Inferior parietal cortex (tissue), 1 donor: ENCODE measurements around the gene SIK3.

Experiments
- DNase-seq: peaks from one replicate; pipeline ENCODE4 v3.0.0-alpha.2; 2016; ENCODE audit errors: extremely low spot score

SIK3 gene

GRCh38 chr11:117110294-117110950 lies 12.2 kb upstream of the SIK3 start:
- no peak for DNase-seq

DNA sequence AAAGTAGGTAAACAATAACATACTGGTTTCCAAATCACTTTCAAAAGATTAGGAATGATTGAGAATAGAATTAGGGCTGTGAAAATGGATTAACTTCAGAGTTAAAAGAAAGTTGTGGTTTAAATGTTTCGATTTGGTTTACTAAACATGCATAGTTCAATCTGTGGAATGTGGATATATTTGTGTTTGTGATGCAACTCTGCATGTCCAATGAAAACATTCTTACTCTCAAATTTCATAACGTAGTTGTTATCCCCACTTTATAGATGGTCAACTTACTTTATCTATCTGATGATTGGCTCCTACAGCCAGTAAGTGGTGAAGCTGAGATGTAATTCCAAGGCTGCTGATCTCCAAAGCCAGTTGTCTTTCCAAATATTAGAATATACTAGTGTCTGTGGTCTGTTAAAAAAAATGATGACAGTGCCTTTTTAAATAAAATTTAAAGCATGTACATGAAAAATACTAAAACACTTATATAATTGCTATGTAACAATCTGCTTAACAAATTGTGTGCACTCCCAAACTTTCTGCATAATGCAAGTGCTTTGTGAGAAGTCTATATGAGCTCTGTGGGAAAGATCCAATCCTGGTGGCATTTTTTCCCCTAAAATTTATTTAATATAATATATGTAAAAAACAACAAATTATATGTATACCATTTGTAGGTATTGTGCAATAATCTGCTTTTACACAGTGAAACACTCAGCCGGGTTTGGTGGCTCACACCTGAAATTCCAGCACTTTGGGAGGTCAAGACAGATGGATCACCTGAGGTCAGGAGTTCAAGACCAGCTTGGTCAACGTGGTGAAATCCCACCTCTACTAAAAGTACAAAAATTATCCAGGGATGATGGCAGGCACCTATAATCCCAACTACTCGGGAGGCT lies 9.7 kb upstream of the SIK3 start:
- DNase-seq = no peak

DNA sequence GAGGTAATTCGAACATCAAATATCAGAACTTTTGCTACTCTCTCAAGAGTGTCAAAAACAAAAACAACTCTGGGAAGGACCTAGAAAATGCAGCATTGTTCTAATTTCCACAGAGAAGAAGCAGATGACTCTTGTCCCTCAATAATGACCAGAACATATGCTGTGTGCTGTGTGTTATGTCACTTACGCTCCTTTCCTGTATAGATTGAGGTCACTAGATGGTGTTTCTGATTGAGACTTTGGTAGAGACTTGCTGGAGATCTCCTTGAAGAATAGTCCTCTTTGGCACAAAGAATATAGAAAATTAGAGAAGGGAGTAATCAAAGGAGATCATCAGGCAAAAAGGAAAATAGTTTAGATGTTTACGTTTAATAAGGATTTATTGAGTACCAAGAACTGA lies 2.3 kb upstream of the SIK3 start:
- no peak for DNase-seq

DNA sequence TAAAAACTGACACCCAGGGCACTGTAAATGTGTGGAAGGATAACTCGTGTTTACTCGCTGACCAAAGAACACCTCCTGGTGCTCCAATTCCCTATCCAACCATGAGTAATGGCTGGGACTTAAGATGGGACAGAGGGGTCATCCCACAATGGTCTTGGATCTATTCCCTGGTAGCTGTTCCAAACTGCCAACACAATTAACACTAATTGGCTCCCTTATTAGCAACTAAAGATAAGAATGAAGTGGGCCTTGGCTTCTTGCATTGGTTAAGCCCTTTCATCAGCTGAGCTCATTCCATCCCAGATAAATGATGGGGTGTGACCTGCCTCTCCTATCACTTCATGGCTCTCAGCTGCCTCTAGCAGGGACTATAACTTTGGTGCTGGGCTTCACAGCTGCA lies 1.5 kb upstream of the SIK3 start:
- no peak for DNase-seq

GRCh38 chr11:117097389-117098268 lies 599 bp downstream of the SIK3 start:
- DNase-seq = peak; percentile 47

DNA sequence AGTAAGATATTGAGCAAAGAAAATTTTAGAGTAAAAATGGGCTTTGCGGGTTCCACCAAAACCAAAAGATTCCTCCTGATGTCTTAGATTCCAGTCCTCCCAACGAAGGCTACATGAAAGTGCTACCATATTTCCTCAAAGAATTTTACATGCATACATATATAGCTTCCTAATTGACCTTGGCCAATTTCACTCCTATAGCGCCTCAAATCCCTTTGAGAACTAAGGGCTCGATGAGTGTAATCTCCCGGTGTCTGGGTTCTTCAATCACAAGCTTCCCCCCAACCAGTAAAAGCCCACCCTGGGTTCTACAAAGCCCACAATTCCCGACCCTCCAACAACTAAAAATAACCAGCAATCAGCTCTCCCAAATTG lies 1.2 kb downstream of the SIK3 start:
- DNase-seq = peak; percentile 53

DNA sequence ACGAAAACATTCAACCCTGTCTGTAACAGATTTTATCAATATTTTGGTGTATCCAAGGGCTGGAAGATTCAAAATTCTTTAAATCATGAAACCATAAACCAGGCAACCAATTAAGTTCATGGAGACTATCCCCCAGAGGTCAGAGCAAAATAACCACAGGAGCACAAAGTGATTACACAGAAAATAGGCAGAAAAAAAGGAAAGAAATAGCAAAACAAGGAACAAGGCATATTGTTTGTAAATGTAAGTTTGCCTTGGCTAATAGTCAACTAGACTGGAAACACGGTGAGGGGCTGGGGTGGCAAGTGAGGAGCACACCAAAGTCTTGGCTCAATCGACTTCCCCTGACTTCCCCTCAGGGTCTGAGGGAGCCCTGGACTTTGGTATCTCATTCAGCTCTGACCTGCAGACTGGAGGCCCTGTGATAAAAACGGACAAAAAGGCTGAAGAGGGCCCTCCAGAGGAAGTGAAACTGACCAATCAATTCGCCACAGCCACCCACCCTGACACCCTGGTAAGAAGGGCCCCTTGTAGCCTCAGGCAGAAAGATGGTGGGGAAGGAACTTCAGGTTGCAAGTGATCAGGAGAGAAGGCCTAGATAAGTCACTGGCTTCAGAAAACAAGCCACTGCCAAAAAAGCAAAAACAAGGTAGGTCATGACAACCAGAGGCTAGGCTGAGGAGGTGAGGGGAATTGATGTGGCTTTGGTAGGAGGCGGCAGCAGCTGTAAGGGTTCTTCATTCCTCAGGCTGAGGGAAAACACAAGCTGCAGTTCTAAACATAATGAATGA lies 1.8 kb downstream of the SIK3 start:
- DNase-seq = peak; percentile 75

DNA sequence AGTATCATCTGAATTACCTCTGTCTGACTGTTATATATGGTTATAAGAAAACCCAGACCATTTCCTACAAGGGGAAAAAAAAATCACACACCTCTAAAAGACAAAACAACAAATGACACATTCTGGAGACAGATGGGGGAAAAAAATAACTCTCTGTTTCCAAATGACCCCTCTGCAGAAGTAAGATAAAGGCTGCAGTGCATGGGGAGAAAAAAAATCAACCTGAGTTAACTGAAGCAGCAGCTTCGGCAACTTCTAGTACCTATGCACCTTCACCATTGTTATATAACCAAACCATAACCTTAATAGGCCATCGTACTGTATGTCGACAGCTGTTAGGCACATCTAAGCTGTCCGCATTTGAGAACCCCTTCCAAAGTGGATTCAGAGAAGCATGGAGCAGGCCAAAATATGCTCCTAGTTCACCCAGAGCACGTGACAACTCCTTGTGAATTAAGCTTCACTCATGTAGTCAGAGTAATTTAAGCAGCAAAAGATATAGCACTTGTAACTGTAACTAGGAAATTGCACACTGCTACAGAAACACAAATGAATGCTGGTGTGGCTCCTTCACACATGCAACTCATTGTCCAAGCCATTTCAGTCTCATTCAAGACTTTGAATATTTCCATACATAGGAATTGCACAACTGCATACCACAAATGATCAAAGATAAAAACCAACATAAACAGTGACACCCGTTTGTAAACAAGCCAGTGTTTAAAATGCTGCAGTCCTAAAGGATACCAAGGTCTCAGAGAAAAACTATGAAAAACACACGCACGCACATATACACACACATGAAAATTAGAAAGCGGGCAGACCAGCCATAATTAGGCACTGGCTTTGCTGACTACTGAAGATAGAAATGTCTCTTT lies 2.7 kb downstream of the SIK3 start:
- DNase-seq = peak; percentile 58

DNA sequence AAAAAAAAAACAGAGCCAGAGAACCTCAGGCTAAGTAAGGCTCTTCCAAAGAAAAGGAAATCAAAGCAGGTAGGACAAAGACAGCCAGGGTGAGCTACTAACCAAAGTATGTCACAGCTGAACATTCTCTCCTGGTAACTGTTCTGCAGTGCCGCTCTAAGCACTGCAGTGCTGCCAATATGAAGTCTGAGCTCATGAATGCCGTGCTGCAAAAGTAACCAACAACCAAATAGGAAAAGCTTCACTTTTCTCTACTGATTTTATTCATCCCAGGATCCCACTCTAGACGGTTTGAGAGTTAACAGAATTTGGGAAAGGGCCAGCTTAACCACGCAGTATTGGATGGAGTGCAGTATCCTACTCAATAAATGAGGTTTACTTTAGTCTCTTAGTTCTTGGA lies 3.5 kb downstream of the SIK3 start:
- peak; percentile 61 for DNase-seq

GRCh38 chr11:117092951-117093590 lies 5.2 kb downstream of the SIK3 start:
- DNase-seq = no peak

DNA sequence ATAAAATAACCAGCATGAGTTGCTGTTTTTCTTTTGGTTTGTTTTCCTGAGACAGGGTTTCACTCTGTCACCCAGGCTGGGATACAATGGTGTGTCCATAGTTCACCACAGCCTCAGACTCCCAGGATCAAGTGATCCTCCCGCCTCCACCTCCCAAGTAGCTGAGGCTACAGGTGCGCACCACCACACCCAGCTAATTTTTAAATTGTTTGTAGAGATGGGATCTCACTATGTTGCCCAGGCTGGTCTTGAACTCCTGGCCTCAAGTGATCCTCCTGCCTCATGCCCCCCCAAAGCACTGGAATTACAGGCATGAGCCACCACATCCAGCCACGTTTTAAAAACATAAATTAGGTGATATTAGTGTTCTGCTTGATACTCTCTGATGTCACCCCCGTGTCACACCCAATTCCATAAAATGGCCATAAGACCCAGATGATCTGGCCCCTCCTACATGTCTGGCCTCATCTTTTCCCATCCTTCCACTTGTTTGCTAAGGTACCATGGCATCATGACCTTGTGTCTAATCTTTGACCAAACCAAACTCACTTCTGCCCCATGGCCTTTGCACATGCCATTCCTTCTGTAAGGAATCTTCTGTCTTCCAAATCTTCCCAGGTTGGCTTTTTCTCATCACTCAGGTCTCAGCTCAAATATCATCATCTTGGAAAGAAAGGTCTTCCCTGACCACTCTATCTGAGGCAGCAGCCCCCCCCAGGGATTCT lies 6.3 kb downstream of the SIK3 start:
- no peak for DNase-seq

- DNase-seq = no peak
Observed at GRCh38 chr11:117090111-117090706, 8.0 kb downstream of the SIK3 start.

DNA sequence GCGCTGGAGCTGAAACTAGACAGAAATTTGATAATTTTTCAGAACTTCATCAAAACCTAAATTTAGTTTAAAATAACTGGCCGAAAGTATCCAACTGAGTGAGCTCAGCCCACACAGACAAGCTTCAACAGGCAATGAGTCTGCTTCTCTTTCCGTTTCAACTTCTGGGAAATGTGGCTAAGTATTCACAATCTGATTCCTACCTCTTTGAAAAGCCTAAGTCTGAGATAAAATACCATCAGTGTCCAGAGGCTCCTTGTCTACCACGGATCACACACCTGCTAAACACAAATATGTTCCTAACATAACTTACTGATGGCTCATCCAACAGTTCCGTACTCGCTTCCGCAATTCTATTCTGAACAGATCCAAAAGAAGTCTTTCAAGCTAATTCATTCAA lies 8.5 kb downstream of the SIK3 start:
- no peak for DNase-seq

- no peak for DNase-seq
Observed at GRCh38 chr11:117087446-117087845, 10.8 kb downstream of the SIK3 start.

GRCh38 chr11:117084992-117085391 lies 13.2 kb downstream of the SIK3 start:
- no peak for DNase-seq

- DNase-seq = peak; percentile 77
Observed at GRCh38 chr11:117083011-117083935, 15.0 kb downstream of the SIK3 start.

- no peak for DNase-seq
Observed at GRCh38 chr11:117081908-117082307, 16.3 kb downstream of the SIK3 start.

DNA sequence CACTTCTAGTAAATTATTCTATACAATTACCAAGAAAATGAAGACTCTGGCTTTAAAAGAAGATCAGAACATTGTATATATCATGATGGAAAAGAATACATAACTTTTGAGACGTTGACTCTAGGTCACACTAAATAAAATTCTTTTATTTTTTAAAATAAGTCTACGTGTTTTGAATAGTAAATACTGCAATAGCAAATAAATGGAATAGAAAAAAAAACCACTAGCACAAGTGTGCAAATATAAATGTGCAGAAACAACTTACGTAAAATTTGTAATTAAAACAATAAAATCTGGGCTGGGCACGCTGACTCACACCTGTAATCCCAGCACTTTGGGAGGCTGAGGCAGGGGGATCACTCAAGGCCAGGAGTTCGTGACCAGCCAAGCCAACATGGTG lies 17.9 kb downstream of the SIK3 start:
- DNase-seq = no peak
